Chondrocyte (in vitro differentiated cells): ENCODE data around the gene KCTD16. TPM values are rescaled to one million over a fixed set of nuclear protein-coding genes. Genes with fewer than 3 reads are reported as not detected.

ENCODE experiments used
- DNase-seq: peaks from one replicate; pipeline ENCODE4 v3.0.0; 2021; ENCODE audit warnings: mixed read lengths, low spot score
- H3K27ac Mint-ChIP-seq: one replicate; pipeline ENCODE4 v1.8.0; 2021; ENCODE audit warnings: mild to moderate bottlenecking, moderate library complexity, mixed read lengths; ENCODE audit not compliant: unreplicated experiment
- H3K27me3 Mint-ChIP-seq: 2 replicates; pipeline ENCODE4 v1.8.0; 2021; ENCODE audit warnings: low read depth, mixed read lengths
- H3K36me3 Mint-ChIP-seq: 2 replicates; pipeline ENCODE4 v1.8.0; 2021; ENCODE audit warnings: low read depth, mixed read lengths
- H3K4me1 Mint-ChIP-seq: 2 replicates; pipeline ENCODE4 v1.8.0; 2021; ENCODE audit warnings: low read depth, mild to moderate bottlenecking, mixed read lengths
- H3K4me3 Mint-ChIP-seq: one replicate; pipeline ENCODE4 v1.8.0; 2021; ENCODE audit warnings: mild to moderate bottlenecking, moderate library complexity, mixed read lengths; ENCODE audit not compliant: unreplicated experiment
- H3K9me3 Mint-ChIP-seq: 2 replicates; pipeline ENCODE4 v1.8.0; 2021; ENCODE audit warnings: low read depth, mixed read lengths
- CTCF ChIP-seq: fragments of 200-600 bp; sonication (generic); IDR thresholded peaks from 2 replicates; pipeline ENCODE4 v1.5.0; 2021; ENCODE audit warnings: antibody characterized with exemption, mild to moderate bottlenecking, moderate library complexity
- total RNA-seq: library from RNA; stranded (reverse); gene quantifications from 3 replicates; pipeline ENCODE4 v1.2.1, GENCODE V29; 2021

The KCTD16 gene
- total RNA-seq, 1 donor from 2014 or later: 1.5 TPM

GRCh38 chr5:144210655-144211054 is 40.0 kb downstream of the KCTD16 start:
- Mint-ChIP-seq H3K4me1 (peaks cover 8% of the 10 kb centered on the region), H3K4me3 (no peak overlapping the region), H3K27ac (no peak overlapping the region), H3K27me3 (peaks cover 24% of the 10 kb centered on the region), H3K9me3 (no peaks in the 10 kb centered on the region), H3K36me3 (peaks cover 2% of the 10 kb centered on the region)
- TF ChIP-seq CTCF: no peak
- no peak for DNase-seq

- Mint-ChIP-seq H3K9me3 (peaks cover 3% of the 10 kb centered on the region), H3K27ac (no peak overlapping the region), H3K27me3 (peaks cover 9% of the 10 kb centered on the region), H3K4me3 (no peak overlapping the region), H3K4me1 (no peaks in the 10 kb centered on the region), H3K36me3 (no peaks in the 10 kb centered on the region)
- TF ChIP-seq CTCF: no peak
- no peak for DNase-seq
Observed at GRCh38 chr5:144219869-144220268, 49.2 kb downstream of the KCTD16 start.

GRCh38 chr5:144227363-144227999 is 56.8 kb downstream of the KCTD16 start:
- DNase-seq: no peak
- H3K36me3 Mint-ChIP-seq: no peaks in the 10 kb centered on the region

GRCh38 chr5:144230806-144231205 is 60.1 kb downstream of the KCTD16 start:
- Mint-ChIP-seq H3K36me3 (no peaks in the 10 kb centered on the region), H3K4me1 (no peaks in the 10 kb centered on the region), H3K4me3 (no peak overlapping the region), H3K27me3 (no peaks in the 10 kb centered on the region), H3K27ac (no peak overlapping the region), H3K9me3 (no peaks in the 10 kb centered on the region)
- no peak for DNase-seq
- no peak for TF ChIP-seq CTCF

More at GRCh38 chr5:144227363-144227999, 56.8 kb downstream of the KCTD16 start:
- Mint-ChIP-seq H3K9me3 (no peaks in the 10 kb centered on the region), H3K4me1 (no peaks in the 10 kb centered on the region), H3K27me3 (peaks cover 1% of the 10 kb centered on the region), H3K27ac (no peak overlapping the region), H3K4me3 (no peak overlapping the region)
- no peak for TF ChIP-seq CTCF

- DNase-seq: no peak
- Mint-ChIP-seq H3K27me3 (peaks cover 4% of the 10 kb centered on the region), H3K36me3 (no peaks in the 10 kb centered on the region), H3K27ac (no peak overlapping the region), H3K9me3 (no peaks in the 10 kb centered on the region), H3K4me3 (no peak overlapping the region), H3K4me1 (no peaks in the 10 kb centered on the region)
- no peak for TF ChIP-seq CTCF
Observed at GRCh38 chr5:144232285-144232684, 61.6 kb downstream of the KCTD16 start.
